Smooth muscle cell (in vitro differentiated cells): Measurements from ENCODE around the gene RTRAF. TPM values are rescaled to one million over a fixed set of nuclear protein-coding genes. Genes with fewer than 3 reads are reported as not detected.

Experiments
- DNase-seq: peaks from one replicate; lab custom pipeline; 2025; ENCODE audit not compliant: unreplicated experiment; lab: John Stamatoyannopoulos, UW
- H2AFZ ChIP-seq: fragments of 200-600 bp; sonication (generic); 2 replicates; pipeline ENCODE4 v1.6.0; 2016; ENCODE audit warnings: antibody characterized with exemption, low read depth, mild to moderate bottlenecking
- H3F3A ChIP-seq: fragments of 200-600 bp; sonication (generic); 2 replicates; pipeline ENCODE4 v1.6.0; 2017; ENCODE audit warnings: antibody characterized with exemption, low read depth
- H3K27ac ChIP-seq: fragments of 200-600 bp; sonication (generic); 2 replicates; pipeline ENCODE4 v1.5.1; 2016; ENCODE audit warnings: low read depth, mild to moderate bottlenecking
- H3K27me3 ChIP-seq: fragments of 200-600 bp; sonication (generic); 2 replicates; pipeline ENCODE4 v1.6.1; 2016; ENCODE audit warnings: low read depth, mild to moderate bottlenecking
- H3K36me3 ChIP-seq: fragments of 200-600 bp; sonication (generic); 2 replicates; pipeline ENCODE4 v1.5.1; 2016; ENCODE audit warnings: low read depth
- H3K4me1 ChIP-seq: fragments of 200-600 bp; sonication (generic); 2 replicates; pipeline ENCODE4 v1.5.1; 2016; ENCODE audit warnings: low read depth
- H3K4me2 ChIP-seq: fragments of 200-600 bp; sonication (generic); 2 replicates; pipeline ENCODE4 v1.6.0; 2016; ENCODE audit warnings: mild to moderate bottlenecking
- H3K4me3 ChIP-seq: fragments of 200-600 bp; sonication (generic); 2 replicates; pipeline ENCODE4 v1.5.1; 2016; ENCODE audit warnings: mild to moderate bottlenecking
- H3K79me2 ChIP-seq: fragments of 200-600 bp; sonication (generic); 2 replicates; pipeline ENCODE4 v1.6.0; 2016; ENCODE audit warnings: low read depth, mild to moderate bottlenecking
- H3K9ac ChIP-seq: fragments of 200-600 bp; sonication (generic); 2 replicates; pipeline ENCODE4 v1.6.0; 2016; ENCODE audit warnings: low read depth
- H3K9me3 ChIP-seq: fragments of 200-600 bp; sonication (generic); replicated peaks from 2 replicates; pipeline ENCODE4 v1.5.1; 2016; ENCODE audit warnings: low read depth
- H4K20me1 ChIP-seq: fragments of 200-600 bp; sonication (generic); 2 replicates; pipeline ENCODE4 v1.6.0; 2016; ENCODE audit warnings: low read depth
- CTCF ChIP-seq: fragments of 200-600 bp; sonication (generic); IDR thresholded peaks from 2 replicates; pipeline ENCODE4 v1.5.1; 2017; ENCODE audit warnings: borderline replicate concordance, mild to moderate bottlenecking, antibody characterized with exemption; ENCODE audit not compliant: insufficient read depth, poor library complexity, severe bottlenecking
- WGBS: methylation state at CpG from one replicate; pipeline ENCODE4 v1.1.7; 2016; ENCODE audit warnings: low lambda C conversion rate; 5-methylcytosine and 5-hydroxymethylcytosine counted together
- polyA plus RNA-seq: library from polyadenylated mRNA; unstranded; fragments of >200 nt; fragmentation: Nextera tagmentation; extraction: Ambion mirVana; gene quantifications from 2 replicates; pipeline ENCODE4 v1.2.1, GENCODE V29; 2016
- total RNA-seq: library from RNA; depleted of rRNA; stranded (reverse); fragments of >200 nt; gene quantifications from 2 replicates; pipeline ENCODE4 v1.2.3, GENCODE V29; 2014

The RTRAF gene
- total and polyA plus RNA-seq, 2 experiments from 2014 or later = 163 to 218 TPM

- Histone ChIP-seq H3K36me3 (peaks cover 61% of the 10 kb centered on the region), H3F3A (peaks cover 23% of the 10 kb centered on the region), H3K4me1 (no peaks in the 10 kb centered on the region), H3K9me3 (no peaks in the 10 kb centered on the region), H3K27me3 (no peaks in the 10 kb centered on the region), H3K4me3 (no peak overlapping the region), H3K79me2 (peaks cover 9% of the 10 kb centered on the region), H3K4me2 (no peak overlapping the region), H3K9ac (no peak overlapping the region), H2AFZ (no peak overlapping the region), H4K20me1 (no peaks in the 10 kb centered on the region), H3K27ac (no peak overlapping the region)
- no peak for DNase-seq
- no peak for TF ChIP-seq CTCF
- 100% methylated on average over 1 of the region's 1 CpG for WGBS
These were observed 18.3 kb downstream of the RTRAF start for GRCh38 chr14:52007637-52008036.

GRCh38 chr14:52008136-52008535, 18.8 kb downstream of the RTRAF start:
- Histone ChIP-seq H3K36me3 (peaks cover 61% of the 10 kb centered on the region), H2AFZ (no peak overlapping the region), H3K27ac (no peak overlapping the region), H3F3A (peaks cover 23% of the 10 kb centered on the region), H3K9ac (no peak overlapping the region), H3K79me2 (peaks cover 9% of the 10 kb centered on the region), H3K4me1 (no peaks in the 10 kb centered on the region), H3K4me3 (no peak overlapping the region), H3K4me2 (no peak overlapping the region), H3K9me3 (no peaks in the 10 kb centered on the region), H3K27me3 (no peaks in the 10 kb centered on the region), H4K20me1 (no peaks in the 10 kb centered on the region)
- TF ChIP-seq CTCF = no peak
- WGBS = 97% methylated on average over 4 of the region's 4 CpGs
- no peak for DNase-seq

- Histone ChIP-seq H3K9me3 (no peaks in the 10 kb centered on the region), H3K27ac (no peak overlapping the region), H3K4me3 (no peak overlapping the region), H3K9ac (no peak overlapping the region), H3K4me2 (no peak overlapping the region), H3F3A (peaks cover 16% of the 10 kb centered on the region), H3K79me2 (peaks cover 9% of the 10 kb centered on the region), H3K4me1 (no peaks in the 10 kb centered on the region), H3K36me3 (peaks cover 49% of the 10 kb centered on the region), H2AFZ (no peak overlapping the region), H3K27me3 (no peaks in the 10 kb centered on the region), H4K20me1 (no peaks in the 10 kb centered on the region)
- TF ChIP-seq CTCF = no peak
- DNase-seq = no peak
- 91% methylated on average over 3 of the region's 3 CpGs for WGBS
These were observed 20.9 kb downstream of the RTRAF start for GRCh38 chr14:52010173-52010693.

GRCh38 chr14:52011523-52011922, 22.2 kb downstream of the RTRAF start:
- no peak overlapping the region for H2AFZ ChIP-seq
- no peak overlapping the region for H3K9ac ChIP-seq
- no peak for TF ChIP-seq CTCF
- no peaks in the 10 kb centered on the region for H3K27me3 ChIP-seq
- no peaks in the 10 kb centered on the region for H3K9me3 ChIP-seq
- H3K4me2 ChIP-seq = no peak overlapping the region
- no peaks in the 10 kb centered on the region for H3K4me1 ChIP-seq
- no peak overlapping the region for H3K27ac ChIP-seq
- H3K36me3 ChIP-seq = peaks cover 39% of the 10 kb centered on the region
- peaks cover 5% of the 10 kb centered on the region for H3K79me2 ChIP-seq
- DNase-seq = no peak
- H3F3A ChIP-seq = peaks cover 10% of the 10 kb centered on the region
- 96% methylated on average over 9 of the region's 9 CpGs for WGBS
- no peak overlapping the region for H3K4me3 ChIP-seq
- no peaks in the 10 kb centered on the region for H4K20me1 ChIP-seq
